ENCODE results near the gene KIAA1958. TPM values are rescaled to one million over a fixed set of nuclear protein-coding genes. Genes with fewer than 3 reads are reported as not detected.

Gene KIAA1958
- total RNA-seq, 1 experiment from 2014 or later = 18.5 TPM

- ChIA-PET RAD21 (ENCODE audit: low non-redundant PET in 1 of 2, low total read pairs in 2 of 2, uncharacterized antibody in 2 of 2, unreplicated experiment in 2 of 2) (no interaction called here), CTCF (no interaction called here), POLR2A (no interaction called here)
- Histone ChIP-seq H4K20me1 (ENCODE audit: insufficient read depth) (no peaks in the 10 kb centered on the region), H3K79me2 (ENCODE audit: insufficient read depth, low read length) (0 out of 2 replicates have a peak, but pooled peaks cover 3% of the 10 kb centered on the region), H3K9me3 (ENCODE audit: control insufficient read depth in 1 of 2, insufficient read depth in 1 of 2, low read depth in 1 of 2, low read length in 2 of 2) (no peaks in the 10 kb centered on the region), H3K4me2 (ENCODE audit: low read length) (no peak overlapping the region), H3K27me3 (ENCODE audit: insufficient read depth, low read length) (no peaks in the 10 kb centered on the region), H3K9ac (ENCODE audit: low read length) (no peak overlapping the region), H2AFZ (ENCODE audit: low read depth, low read length, poor library complexity, severe bottlenecking) (no peak overlapping the region), H3K4me3 (replicated peaks in 1 of 2; ENCODE audit: low read depth in 1 of 2, low read length in 2 of 2) (no peak overlapping the region), H3K4me1 (ENCODE audit: control insufficient read depth in 1 of 2, insufficient read depth in 2 of 2, low read length in 2 of 2) (no peaks in the 10 kb centered on the region), H3K36me3 (ENCODE audit: control insufficient read depth in 1 of 2, insufficient read depth in 2 of 2, low read length in 2 of 2) (no peaks in the 10 kb centered on the region), H3K27ac (ENCODE audit: low read depth, low read length) (no peak overlapping the region), H3K9me2 (ENCODE audit: insufficient read depth) (no peaks in the 10 kb centered on the region)
- DNase-seq (ENCODE audit: low read depth, low spot score) (no peak), ATAC-seq (no peak)
- no TSS peak for BruUV-seq (replicated peaks)
- intact Hi-C loops (cut with micrococcal nuclease) = no loop called here
- TF ChIP-seq REST (IDR thresholded peaks at IDR 0.05; ENCODE audit: low read depth) (no peak), YY1 (IDR thresholded peaks at IDR 0.05; ENCODE audit: extremely low read depth, insufficient replicate concordance, low read depth, low read length) (no peak), POLR2AphosphoS5 (IDR thresholded peaks at IDR 0.05; ENCODE audit: low read depth, low read length) (no peak), EZH2phosphoT487 (IDR thresholded peaks at IDR 0.05; ENCODE audit: borderline replicate concordance) (no peak), RAD21 (IDR thresholded peaks at IDR 0.05; ENCODE audit: low read depth) (no peak)
These were observed 88.5 kb downstream of the KIAA1958 start for GRCh38 chr9:112575107-112575506.

All from HCT116 (cell line).